HEK293 (cell line): Measurements from ENCODE around the gene EFCAB8.

ENCODE experiments used
- CTCF ChIA-PET: fragments of 350-600 bp; formaldehyde crosslinking; extraction: SDS; loops from one replicate; lab custom pipeline; 2021; ENCODE audit warnings: antibody characterized with exemption; lab: Yijun Ruan, JAX
- POLR2A ChIA-PET: fragments of 300-600 bp; formaldehyde crosslinking; extraction: SDS; loops from one replicate; lab custom pipeline; 2020; ENCODE audit warnings: antibody characterized with exemption, inconsistent platforms; lab: Yijun Ruan, JAX
- H3K27ac ChIP-seq: fragments of 200-500 bp; sonication (Bioruptor generic); 2 replicates; pipeline ENCODE4 v1.5.1; 2014; ENCODE audit warnings: low read depth, low read length, control low read depth, inconsistent platforms; ENCODE audit errors: extremely low read depth
- H3K36me3 ChIP-seq, 2 experiments: fragments of 200-500 bp in 1 of 2; sonication (Bioruptor generic) in 1 of 2; 1 replicate in 1 of 2; 2 replicates in 1 of 2; pipeline ENCODE4 v1.5.1; 2014 to 2017; ENCODE audit warnings: inconsistent platforms in 2 of 2, low read length in 2 of 2; ENCODE audit not compliant: control insufficient read depth in 2 of 2, insufficient read depth in 1 of 2
- H3K4me1 ChIP-seq: fragments of 200-500 bp; sonication (Bioruptor generic); 2 replicates; pipeline ENCODE4 v1.5.1; 2014; ENCODE audit warnings: mild to moderate bottlenecking, low read length, inconsistent platforms; ENCODE audit not compliant: control insufficient read depth, insufficient read depth
- H3K4me3 ChIP-seq: 2 replicates; pipeline ENCODE4 v1.5.1; 2011; ENCODE audit warnings: low read depth, mild to moderate bottlenecking, control low read depth, low read length, moderate library complexity
- H3K9me3 ChIP-seq: fragments of 200-500 bp; sonication (Bioruptor generic); 2 replicates; pipeline ENCODE4 v1.5.1; 2014; ENCODE audit warnings: low read depth, low read length, inconsistent platforms; ENCODE audit not compliant: control insufficient read depth, insufficient read depth
- GLI4 ChIP-seq: fragments of 450-650 bp; formaldehyde crosslinking; IDR thresholded peaks from 2 replicates; pipeline ENCODE4 v1.5.1; 2016; ENCODE audit warnings: missing biosample characterization, missing genetic modification characterization
- HOXC10 ChIP-seq: sonication (generic); formaldehyde crosslinking; IDR thresholded peaks from 2 replicates; pipeline ENCODE4 v1.8.1; 2023; ENCODE audit warnings: mild to moderate bottlenecking, missing genetic modification reagents
- HOXD13 ChIP-seq: sonication (generic); formaldehyde crosslinking; IDR thresholded peaks from 2 replicates; pipeline ENCODE4 v1.8.0; 2022; ENCODE audit warnings: missing genetic modification reagents, borderline replicate concordance
- PRDM10 ChIP-seq: fragments of 450-650 bp; formaldehyde crosslinking; IDR thresholded peaks from 2 replicates; pipeline ENCODE4 v1.5.1; 2016; ENCODE audit warnings: missing biosample characterization, missing genetic modification characterization
- ZFP69B ChIP-seq: fragments of 450-650 bp; formaldehyde crosslinking; IDR thresholded peaks from 2 replicates; pipeline ENCODE4 v1.5.1; 2016; ENCODE audit warnings: missing biosample characterization, missing genetic modification characterization
- ZNF114 ChIP-seq: fragments of 450-650 bp; formaldehyde crosslinking; IDR thresholded peaks from 2 replicates; pipeline ENCODE4 v1.5.0; 2017; ENCODE audit warnings: missing biosample characterization, missing genetic modification characterization
- ZNF132 ChIP-seq: fragments of 450-650 bp; formaldehyde crosslinking; IDR thresholded peaks from 2 replicates; pipeline ENCODE4 v1.5.1; 2017; ENCODE audit warnings: missing biosample characterization, missing genetic modification characterization, borderline replicate concordance
- ZNF157 ChIP-seq: fragments of 450-650 bp; formaldehyde crosslinking; IDR thresholded peaks from 2 replicates; pipeline ENCODE4 v1.5.1; 2016; ENCODE audit warnings: missing biosample characterization, missing genetic modification characterization
- ZNF174 ChIP-seq: fragments of 450-650 bp; formaldehyde crosslinking; IDR thresholded peaks from 2 replicates; pipeline ENCODE4 v1.5.0; 2017; ENCODE audit warnings: missing biosample characterization, mild to moderate bottlenecking, missing genetic modification characterization
- ZNF202 ChIP-seq: fragments of 450-650 bp; formaldehyde crosslinking; IDR thresholded peaks from 2 replicates; pipeline ENCODE4 v1.5.1; 2016; ENCODE audit warnings: missing biosample characterization, missing genetic modification characterization, borderline replicate concordance
- ZNF311 ChIP-seq: fragments of 450-650 bp; formaldehyde crosslinking; IDR thresholded peaks from 2 replicates; pipeline ENCODE4 v1.5.1; 2017; ENCODE audit warnings: missing biosample characterization, missing genetic modification characterization, borderline replicate concordance
- ZNF391 ChIP-seq: fragments of 450-650 bp; formaldehyde crosslinking; IDR thresholded peaks from 2 replicates; pipeline ENCODE4 v1.5.1; 2016; ENCODE audit warnings: low read depth, missing biosample characterization, missing genetic modification characterization, borderline replicate concordance
- ZNF561 ChIP-seq: fragments of 450-650 bp; IDR thresholded peaks from 2 replicates; pipeline ENCODE4 v1.5.1; 2018; ENCODE audit warnings: missing biosample characterization, missing genetic modification characterization, borderline replicate concordance
- ZNF645 ChIP-seq: fragments of 450-650 bp; formaldehyde crosslinking; IDR thresholded peaks from 2 replicates; pipeline ENCODE4; 2016; ENCODE audit warnings: missing biosample characterization, missing genetic modification characterization
- ZNF704 ChIP-seq: fragments of 450-650 bp; formaldehyde crosslinking; IDR thresholded peaks from 2 replicates; pipeline ENCODE4 v1.5.1; 2016; ENCODE audit warnings: missing biosample characterization, missing genetic modification characterization
- ZNF792 ChIP-seq: fragments of 450-650 bp; formaldehyde crosslinking; IDR thresholded peaks from 2 replicates; pipeline ENCODE4 v1.5.1; 2016; ENCODE audit warnings: missing biosample characterization, missing genetic modification characterization
- TF ChIP-seq, protein P1 (sequence below): fragments of 450-650 bp; formaldehyde crosslinking; IDR thresholded peaks from 2 replicates; pipeline ENCODE4 v1.5.1; 2017; ENCODE audit warnings: missing biosample characterization, missing genetic modification characterization
- TF ChIP-seq, protein P2 (sequence below): fragments of 450-650 bp; formaldehyde crosslinking; IDR thresholded peaks from 2 replicates; pipeline ENCODE4 v1.5.1; 2017; ENCODE audit warnings: missing biosample characterization, missing genetic modification characterization

Gene EFCAB8

DNA sequence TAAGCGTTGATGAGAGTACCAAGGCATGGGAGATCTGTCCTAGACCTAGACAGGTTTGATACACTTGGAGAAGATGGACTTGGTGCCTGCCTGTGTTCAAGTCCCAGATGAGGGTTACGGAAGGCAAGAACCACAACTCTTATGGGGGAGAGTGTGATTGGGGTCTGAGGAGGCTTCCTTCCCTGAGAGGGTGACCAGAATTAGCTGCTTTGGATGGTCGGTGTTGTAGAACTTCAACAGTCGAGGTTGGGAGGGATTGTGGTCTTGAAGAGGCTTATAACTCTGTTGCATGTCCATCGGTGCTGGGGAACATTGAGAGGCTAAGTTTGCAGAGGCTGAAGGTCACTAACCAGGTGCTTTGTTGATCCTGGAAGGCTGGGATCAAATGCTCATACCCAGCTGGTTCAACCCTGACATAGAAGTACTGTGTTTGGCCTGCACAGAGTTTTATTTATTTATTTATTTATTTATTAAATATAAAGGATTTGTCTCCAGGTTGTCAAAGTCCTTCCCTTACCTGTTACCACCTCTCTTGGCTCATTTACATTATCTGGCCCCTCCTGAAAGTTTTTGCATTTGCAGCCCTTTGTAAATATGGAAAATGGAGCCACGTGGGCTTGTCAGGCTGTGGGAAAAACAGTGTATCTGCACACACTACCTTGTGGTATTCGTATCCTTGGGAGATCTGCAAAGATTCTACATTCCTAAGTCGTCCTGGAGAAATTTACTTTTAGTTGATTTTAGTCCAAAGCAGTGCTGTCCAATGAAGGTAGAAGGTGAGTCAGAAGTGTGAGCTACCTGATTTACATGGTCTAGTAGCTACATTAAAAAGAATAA lies 15.8 kb upstream of the EFCAB8 start:
- CTCF ChIA-PET = interaction anchor here (0.5 to 2.1 kb wide), 5 partner anchors 11 to 177 kb away, joined by 3 to 13 read pairs (median 6); no protein-coding TSS in a partner anchor
- Histone ChIP-seq H3K36me3 (peaks cover 28 to 90% of the 10 kb centered on the region in 2 experiments), H3K4me3 (no peak overlapping the region), H3K27ac (no peak overlapping the region), H3K9me3 (no peaks in the 10 kb centered on the region), H3K4me1 (no peaks in the 10 kb centered on the region)
- TF ChIP-seq, protein P1, sequence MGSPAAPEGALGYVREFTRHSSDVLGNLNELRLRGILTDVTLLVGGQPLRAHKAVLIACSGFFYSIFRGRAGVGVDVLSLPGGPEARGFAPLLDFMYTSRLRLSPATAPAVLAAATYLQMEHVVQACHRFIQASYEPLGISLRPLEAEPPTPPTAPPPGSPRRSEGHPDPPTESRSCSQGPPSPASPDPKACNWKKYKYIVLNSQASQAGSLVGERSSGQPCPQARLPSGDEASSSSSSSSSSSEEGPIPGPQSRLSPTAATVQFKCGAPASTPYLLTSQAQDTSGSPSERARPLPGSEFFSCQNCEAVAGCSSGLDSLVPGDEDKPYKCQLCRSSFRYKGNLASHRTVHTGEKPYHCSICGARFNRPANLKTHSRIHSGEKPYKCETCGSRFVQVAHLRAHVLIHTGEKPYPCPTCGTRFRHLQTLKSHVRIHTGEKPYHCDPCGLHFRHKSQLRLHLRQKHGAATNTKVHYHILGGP (tag by site-specific recombination) = no peak
- no peak for TF ChIP-seq ZNF391 (tag by site-specific recombination)
- TF ChIP-seq, protein P2, sequence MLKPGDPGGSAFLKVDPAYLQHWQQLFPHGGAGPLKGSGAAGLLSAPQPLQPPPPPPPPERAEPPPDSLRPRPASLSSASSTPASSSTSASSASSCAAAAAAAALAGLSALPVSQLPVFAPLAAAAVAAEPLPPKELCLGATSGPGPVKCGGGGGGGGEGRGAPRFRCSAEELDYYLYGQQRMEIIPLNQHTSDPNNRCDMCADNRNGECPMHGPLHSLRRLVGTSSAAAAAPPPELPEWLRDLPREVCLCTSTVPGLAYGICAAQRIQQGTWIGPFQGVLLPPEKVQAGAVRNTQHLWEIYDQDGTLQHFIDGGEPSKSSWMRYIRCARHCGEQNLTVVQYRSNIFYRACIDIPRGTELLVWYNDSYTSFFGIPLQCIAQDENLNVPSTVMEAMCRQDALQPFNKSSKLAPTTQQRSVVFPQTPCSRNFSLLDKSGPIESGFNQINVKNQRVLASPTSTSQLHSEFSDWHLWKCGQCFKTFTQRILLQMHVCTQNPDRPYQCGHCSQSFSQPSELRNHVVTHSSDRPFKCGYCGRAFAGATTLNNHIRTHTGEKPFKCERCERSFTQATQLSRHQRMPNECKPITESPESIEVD (tag by site-specific recombination) = no peak
- TF ChIP-seq ZNF157 (tag by site-specific recombination) = no peak
- TF ChIP-seq ZNF132 (tag by site-specific recombination) = no peak
- no peak for TF ChIP-seq ZNF561 (tag by site-specific recombination)
- TF ChIP-seq GLI4 (tag by site-specific recombination) = no peak
- TF ChIP-seq ZFP69B (tag by site-specific recombination) = no peak
- TF ChIP-seq ZNF114 (tag by site-specific recombination) = no peak
- no peak for TF ChIP-seq ZNF704 (tag by site-specific recombination)
- no peak for TF ChIP-seq ZNF792 (tag by site-specific recombination)
- no peak for TF ChIP-seq ZNF645 (tag by site-specific recombination)
- POLR2A ChIA-PET = interaction anchor here (1.6 kb wide), 1 partner anchor 23 kb away, joined by 5 read pairs; the partner anchor contains the start of gene MAPRE1

DNA sequence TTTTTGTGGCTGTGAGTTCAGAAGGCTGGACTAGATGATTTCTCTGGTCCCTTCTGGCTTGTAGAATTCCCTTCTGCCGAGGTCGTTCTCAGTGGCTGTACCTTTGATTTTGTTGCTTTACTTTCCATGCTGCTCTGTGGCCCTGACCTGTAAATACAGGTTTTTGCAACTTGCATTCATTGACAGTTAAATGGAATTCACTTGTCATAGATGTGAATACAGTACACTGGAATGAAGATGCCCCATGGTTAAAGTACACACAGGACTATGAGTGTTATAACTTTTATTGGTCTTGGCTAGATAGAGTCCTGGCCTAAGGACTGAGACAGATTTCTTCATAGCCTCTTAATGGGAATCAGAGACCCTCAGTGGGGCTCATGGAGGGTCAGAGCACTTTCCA lies 12.9 kb upstream of the EFCAB8 start:
- Histone ChIP-seq H3K9me3 (no peaks in the 10 kb centered on the region), H3K27ac (no peak overlapping the region), H3K36me3 (peaks cover 20 to 81% of the 10 kb centered on the region in 2 experiments; a peak in 2 of 3 replicates), H3K4me1 (no peaks in the 10 kb centered on the region), H3K4me3 (no peak overlapping the region)
- ChIA-PET POLR2A (no interaction called here), CTCF (no interaction called here)
- no peak for TF ChIP-seq ZNF202 (tag by site-specific recombination)

DNA sequence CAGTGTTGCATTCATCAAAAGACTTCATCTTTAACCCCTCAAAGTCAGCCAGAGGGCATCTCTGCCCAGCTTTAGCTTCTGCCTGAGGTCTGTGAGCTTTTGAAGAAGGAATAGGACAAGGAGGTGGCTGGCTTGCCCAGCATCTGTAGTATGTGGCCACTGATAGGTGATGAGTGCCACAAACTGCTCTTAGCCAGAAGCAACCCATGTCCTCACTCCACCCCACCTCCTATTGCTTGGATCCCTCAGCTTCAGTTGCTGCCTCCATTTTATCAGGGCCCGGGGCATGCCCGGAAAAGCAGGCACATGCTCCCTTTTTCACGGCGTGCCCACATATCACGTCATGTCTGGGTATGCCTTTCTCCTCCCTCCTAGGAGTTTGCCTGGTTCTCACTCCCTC lies 11.9 kb upstream of the EFCAB8 start:
- Histone ChIP-seq H3K36me3 (peaks cover 19 to 82% of the 10 kb centered on the region in 2 experiments; a peak in 2 of 3 replicates), H3K4me1 (no peaks in the 10 kb centered on the region), H3K27ac (no peak overlapping the region), H3K4me3 (no peak overlapping the region), H3K9me3 (no peaks in the 10 kb centered on the region)
- CTCF ChIA-PET = interaction anchor here (0.9 kb wide), 1 partner anchor 10 kb away, joined by 3 read pairs; no protein-coding TSS in a partner anchor
- POLR2A ChIA-PET = interaction anchor here (1.1 kb wide), 1 partner anchor 27 kb away, joined by 5 read pairs; the partner anchor contains the start of gene MAPRE1
- TF ChIP-seq ZNF174 (tag by site-specific recombination) (no peak), ZNF311 (tag by site-specific recombination) (no peak), HOXC10 (no peak), HOXD13 (CRISPR knock-in tag) (no peak), PRDM10 (tag by site-specific recombination) (no peak)
- TF ChIP-seq, protein P2 (tag by site-specific recombination) = no peak
